Body of pancreas (tissue), 4 donors: ENCODE measurements around the gene CERT1. TPM values are rescaled to one million over a fixed set of nuclear protein-coding genes. Genes with fewer than 3 reads are reported as not detected.
A peak's percentile ranks its signal among the peaks of the same experiment; 100 is the strongest.

Experiments
- ATAC-seq: fragments of 150-250 bp; one replicate; pipeline ENCODE4 v1.9.1; 2016
- DNase-seq, 4 donors: peaks; one replicate each; pipeline ENCODE4 v3.0.0-alpha.2; 2019
- H3K27ac ChIP-seq, 4 donors: fragments of 200-600 bp; sonication (generic); 1 replicate in 3 of 4; 2 replicates in 1 of 4; pipeline versions ENCODE4 v1.5.1 to v1.6.1; 2016 to 2019; ENCODE audit warnings: mild to moderate bottlenecking in 1 of 4, mixed read lengths in 1 of 4, moderate library complexity in 1 of 4
- H3K27me3 ChIP-seq, 2 donors: fragments of 200-600 bp; sonication (generic); one replicate each; pipeline ENCODE4 v1.6.0; 2016; ENCODE audit warnings: mild to moderate bottlenecking in 1 of 2
- H3K36me3 ChIP-seq, 2 donors: fragments of 200-600 bp; sonication (generic); replicated peaks in 1 of 2; 2 replicates each; pipeline ENCODE4 v1.5.1; 2016; ENCODE audit warnings: low read depth in 2 of 2; ENCODE audit not compliant: insufficient read depth in 1 of 2
- H3K4me1 ChIP-seq: fragments of 200-600 bp; sonication (generic); one replicate; pipeline ENCODE4 v1.6.0; 2016
- H3K4me3 ChIP-seq, 2 donors: fragments of 200-600 bp; sonication (generic); 1 replicate in 1 of 2; 2 replicates in 1 of 2; pipeline ENCODE4 v1.5.1; 2016 to 2019
- H3K9me3 ChIP-seq, 3 donors: fragments of 200-600 bp; sonication (generic); 1 replicate in 2 of 3; 2 replicates in 1 of 3; pipeline ENCODE4 v1.5.1; 2016
- CTCF ChIP-seq, 7 experiments: fragments of 450-650 bp in 4 of 7; fragments of 200-600 bp in 3 of 7; sonication (generic) in 3 of 7; IDR thresholded peaks; one replicate each; pipeline ENCODE4 v1.5.1; 2016 to 2019; ENCODE audit warnings: antibody characterized with exemption in 7 of 7
- POLR2A ChIP-seq, 3 donors: fragments of 450-650 bp; IDR thresholded peaks; one replicate each; pipeline ENCODE4 v1.6.1; 2016; ENCODE audit warnings: antibody characterized with exemption in 3 of 3, mild to moderate bottlenecking in 2 of 3
- WGBS, 2 donors: methylation state at CpG; one replicate each; pipeline ENCODE4 v1.1.5; 2017; 5-methylcytosine and 5-hydroxymethylcytosine counted together
- intact Hi-C: fragments of 100-400 bp; cut with DNase I; formaldehyde crosslinking; loops from one replicate; pipeline ENCODE4 v1.15.1; 2023
- total RNA-seq, 2 donors: library from RNA; depleted of rRNA; stranded (reverse); fragments of >200 nt; gene quantifications; one replicate each; pipeline ENCODE4 v1.1.0, GENCODE V29; 2016

Gene CERT1
- total RNA-seq, 2 donors from 2014 or later, result 17.8 to 19.5 TPM

GRCh38 chr5:75361310-75361709 is 150.1 kb downstream of the CERT1 start:
- no peaks in the 10 kb centered on the region for H3K9me3 ChIP-seq
- ATAC-seq (no peak), DNase-seq (peak in 3 of 4 donors; percentile 18 to 48 (median 25))
- intact Hi-C loops, result no loop called here
- TF ChIP-seq CTCF (IDR thresholded peaks at IDR 0.05) (no peak), POLR2A (IDR thresholded peaks at IDR 0.05) (no peak)
- H3K27me3 ChIP-seq, result no peaks in the 10 kb centered on the region
- H3K36me3 ChIP-seq, result peaks cover 7 to 20% of the 10 kb centered on the region in 2 donors
- peaks cover 12% of the 10 kb centered on the region for H3K4me1 ChIP-seq
- 37 to 44% methylated on average over 4 of the region's 4 CpGs for WGBS, 2 donors
- H3K27ac ChIP-seq, result no peak overlapping the region
- no peak overlapping the region for H3K4me3 ChIP-seq

- H3K36me3 ChIP-seq, result peaks cover 7 to 28% of the 10 kb centered on the region in 2 donors
Observed at GRCh38 chr5:75358117-75358516, 153.3 kb downstream of the CERT1 start.

GRCh38 chr5:75356719-75357118 is 154.7 kb downstream of the CERT1 start:
- no peaks in the 10 kb centered on the region for H3K27me3 ChIP-seq
- intact Hi-C loops, result no loop called here
- no peak for ATAC-seq

More at GRCh38 chr5:75358117-75358516, 153.3 kb downstream of the CERT1 start:
- peaks cover 1% of the 10 kb centered on the region for H3K4me1 ChIP-seq
- no peak overlapping the region for H3K4me3 ChIP-seq
- H3K27me3 ChIP-seq, result no peaks in the 10 kb centered on the region
- DNase-seq (no peak), ATAC-seq (no peak)
- H3K9me3 ChIP-seq, result no peaks in the 10 kb centered on the region
- intact Hi-C loops, result no loop called here
- no peak overlapping the region for H3K27ac ChIP-seq
- WGBS, 2 donors, result 91% methylated on average over 3 of the region's 3 CpGs
- TF ChIP-seq POLR2A (IDR thresholded peaks at IDR 0.05), result no peak
- TF ChIP-seq CTCF (IDR thresholded peaks at IDR 0.05), result no peak

GRCh38 chr5:75355236-75355635 is 156.2 kb downstream of the CERT1 start:
- 90 to 98% methylated on average over 6 of the region's 6 CpGs for WGBS, 2 donors
- H3K4me1 ChIP-seq, result no peaks in the 10 kb centered on the region
- H3K9me3 ChIP-seq, result no peaks in the 10 kb centered on the region
- no peaks in the 10 kb centered on the region for H3K27me3 ChIP-seq
- no peak overlapping the region for H3K4me3 ChIP-seq
- no peak for ATAC-seq
- no peak overlapping the region for H3K27ac ChIP-seq
- H3K36me3 ChIP-seq, result peaks cover 13 to 36% of the 10 kb centered on the region in 2 donors
- intact Hi-C loops, result no loop called here
- DNase-seq, result no peak
- no peak for TF ChIP-seq CTCF (IDR thresholded peaks at IDR 0.05)
- TF ChIP-seq POLR2A (IDR thresholded peaks at IDR 0.05), result no peak

More at GRCh38 chr5:75356719-75357118, 154.7 kb downstream of the CERT1 start:
- no peak for TF ChIP-seq POLR2A (IDR thresholded peaks at IDR 0.05)
- no peak for TF ChIP-seq CTCF (IDR thresholded peaks at IDR 0.05)
- no peak for DNase-seq
- WGBS, 2 donors, result 87 to 96% methylated on average over 7 of the region's 7 CpGs
- no peak overlapping the region for H3K4me3 ChIP-seq
- H3K4me1 ChIP-seq, result no peaks in the 10 kb centered on the region
- H3K36me3 ChIP-seq, result peaks cover 7 to 33% of the 10 kb centered on the region in 2 donors
- H3K9me3 ChIP-seq, result no peaks in the 10 kb centered on the region
- no peak overlapping the region for H3K27ac ChIP-seq
